Spinal cord (tissue), 10 donors: ENCODE data around the gene NAV2. TPM values are rescaled to one million over a fixed set of nuclear protein-coding genes. Genes with fewer than 3 reads are reported as not detected.

Source experiments
- DNase-seq, 6 donors: peaks; one replicate each; pipeline versions ENCODE4 v3.0.0 to v3.0.0-alpha.2; 2013 to 2015; ENCODE audit warnings: low spot score in 6 of 6, low read depth in 4 of 6
- H3K27ac ChIP-seq: one replicate; pipeline ENCODE4 v1.5.1; 2013; ENCODE audit warnings: low read depth, low read length, control low read depth
- H3K27me3 ChIP-seq: one replicate; pipeline ENCODE4 v1.6.1; 2013; ENCODE audit warnings: low read length; ENCODE audit not compliant: control insufficient read depth, insufficient read depth
- H3K36me3 ChIP-seq: one replicate; pipeline ENCODE4 v1.6.1; 2013; ENCODE audit warnings: low read length; ENCODE audit not compliant: control insufficient read depth, insufficient read depth
- H3K4me1 ChIP-seq: one replicate; pipeline ENCODE4 v1.6.1; 2013; ENCODE audit warnings: low read length; ENCODE audit not compliant: control insufficient read depth, insufficient read depth
- H3K4me3 ChIP-seq: one replicate; pipeline ENCODE4 v1.5.1; 2013; ENCODE audit warnings: low read depth, low read length, control low read depth
- H3K9me3 ChIP-seq: one replicate; pipeline ENCODE4 v1.6.1; 2013; ENCODE audit warnings: low read length; ENCODE audit not compliant: control insufficient read depth, insufficient read depth
- WGBS: methylation state at CpG from one replicate; pipeline ENCODE4 v1.1.5; 2013; ENCODE audit warnings: missing lambda C conversion rate; ENCODE audit not compliant: insufficient coverage; 5-methylcytosine and 5-hydroxymethylcytosine counted together
- polyA plus RNA-seq, 2 donors: library from polyadenylated mRNA; unstranded; fragments of 120-200 nt; gene quantifications; one replicate each; pipeline ENCODE4 v1.2.1, GENCODE V29; 2013; ENCODE audit not compliant: insufficient read length in 2 of 2
- total RNA-seq, 2 donors: library from RNA; depleted of rRNA in 1 of 2; stranded (reverse); fragments of 120-200 nt in 1 of 2; fragments of >200 nt in 1 of 2; gene quantifications; one replicate each; pipeline versions ENCODE4 v1.2.3 to v1.2.4, GENCODE V29; 2013 to 2014
- donor health status: healthy.

The NAV2 gene
- total and polyA plus RNA-seq, 4 donors: 23.4 to 50.1 (median 30.4) TPM

DNA sequence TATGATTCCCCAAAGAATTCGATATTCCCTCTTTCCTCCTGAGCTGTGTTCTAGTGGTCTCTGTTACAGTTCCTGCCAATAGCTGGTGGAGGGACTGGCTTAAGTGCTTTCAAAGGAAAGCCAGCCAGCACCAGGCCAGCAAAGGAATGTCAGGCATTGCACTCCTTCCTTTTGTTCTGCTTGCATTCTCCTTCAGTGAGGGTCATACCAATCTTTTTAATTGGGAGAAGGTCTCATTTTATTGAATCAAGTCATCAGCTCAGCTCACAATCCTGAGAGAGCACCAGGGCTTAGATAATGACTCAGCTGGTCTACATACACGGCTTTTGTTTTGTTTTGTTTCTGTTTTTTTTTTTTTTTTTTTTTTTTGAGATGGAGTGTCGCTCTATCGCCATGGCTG is 222.9 kb downstream of the NAV2 start:
- Histone ChIP-seq H3K27me3 (no peaks in the 10 kb centered on the region), H3K36me3 (peaks cover 18% of the 10 kb centered on the region), H3K4me3 (no peak overlapping the region), H3K4me1 (peaks cover 11% of the 10 kb centered on the region), H3K9me3 (no peaks in the 10 kb centered on the region), H3K27ac (no peak overlapping the region)
- 80% methylated on average over 2 of the region's 4 CpGs for WGBS
- DNase-seq: no peak

DNA sequence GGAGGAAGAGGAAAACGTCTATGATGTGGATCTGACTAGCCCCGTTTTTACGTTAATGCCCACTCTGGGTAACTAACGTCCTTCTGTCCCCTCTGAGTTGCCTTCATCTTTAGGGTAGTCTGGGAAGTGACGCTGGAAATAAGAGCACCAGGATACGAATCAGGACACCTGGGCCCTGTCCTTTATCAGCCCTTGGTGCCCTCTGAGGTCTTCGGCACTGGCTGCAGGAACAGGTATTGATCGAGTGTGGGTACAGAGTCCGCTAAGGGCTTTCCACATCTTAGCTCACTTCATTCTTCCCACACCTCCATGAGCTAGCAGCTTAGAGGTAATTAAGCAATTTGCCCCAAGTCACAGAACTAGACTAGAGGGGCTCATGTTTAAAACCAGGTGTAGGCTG is 223.8 kb downstream of the NAV2 start:
- Histone ChIP-seq H3K27me3 (no peaks in the 10 kb centered on the region), H3K9me3 (no peaks in the 10 kb centered on the region), H3K4me1 (peaks cover 5% of the 10 kb centered on the region), H3K4me3 (no peak overlapping the region), H3K36me3 (peaks cover 18% of the 10 kb centered on the region), H3K27ac (no peak overlapping the region)
- no peak for DNase-seq
- 93% methylated on average over 5 of the region's 9 CpGs for WGBS

DNA sequence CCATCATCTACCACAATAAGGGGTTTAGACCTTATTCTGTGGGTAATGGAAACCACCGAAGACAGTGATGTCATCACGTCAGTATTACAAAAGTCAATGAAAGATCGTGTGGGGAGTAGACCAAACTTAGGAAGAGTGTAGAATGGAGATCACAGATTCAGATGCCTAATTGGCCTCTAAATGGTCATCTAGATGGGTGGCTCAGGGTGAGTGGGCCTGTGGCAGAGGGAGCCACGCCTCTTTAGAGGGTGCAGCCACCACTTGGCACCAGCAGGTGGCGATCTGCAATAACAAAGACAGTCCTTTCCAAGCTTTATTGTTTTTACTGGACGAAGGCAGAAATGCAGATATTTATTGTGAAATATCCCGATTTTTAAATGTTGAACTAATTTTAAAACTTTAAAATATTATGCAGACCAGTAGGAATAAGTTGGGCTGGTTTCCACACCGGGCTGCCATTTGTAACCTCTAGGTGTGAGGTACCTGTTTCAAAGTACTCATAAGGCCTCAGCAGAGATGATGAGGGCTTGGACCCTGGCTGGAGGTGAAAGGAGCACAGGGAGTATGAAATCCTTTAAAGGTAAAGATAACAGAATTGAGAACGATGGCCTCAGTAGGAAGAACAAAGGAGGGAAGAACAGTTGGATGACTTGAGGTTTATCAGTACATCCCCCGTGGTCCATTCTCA is 225.7 kb downstream of the NAV2 start:
- Histone ChIP-seq H3K27me3 (no peaks in the 10 kb centered on the region), H3K4me3 (no peak overlapping the region), H3K4me1 (no peaks in the 10 kb centered on the region), H3K36me3 (peaks cover 15% of the 10 kb centered on the region), H3K9me3 (no peaks in the 10 kb centered on the region), H3K27ac (no peak overlapping the region)
- WGBS: 90% methylated on average over 5 of the region's 10 CpGs
- peak in 2 of 6 donors; percentile 35 to 37 for DNase-seq

DNA sequence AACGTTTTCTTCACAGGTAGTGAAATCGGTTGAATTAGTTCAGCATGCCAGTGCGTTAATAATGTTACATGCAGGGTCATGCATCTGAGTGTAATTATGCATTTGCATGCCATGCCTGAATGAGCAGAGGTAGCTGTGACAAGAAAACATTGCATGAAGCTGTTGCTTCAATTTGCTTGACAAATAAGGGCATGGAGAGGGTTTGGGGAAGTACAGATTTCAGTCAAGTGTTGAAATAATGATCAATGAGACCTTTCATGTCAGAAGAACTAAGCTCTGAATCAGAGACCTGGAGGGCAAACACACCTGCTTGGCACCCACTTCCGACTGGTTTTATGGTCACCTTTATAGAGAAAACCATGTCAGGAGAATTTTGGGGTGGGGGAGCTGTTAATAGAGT is 226.2 kb downstream of the NAV2 start:
- 74% methylated on average over 3 of the region's 4 CpGs for WGBS
- peak in 1 of 6 donors; percentile 27 for DNase-seq
- H3K27ac ChIP-seq: no peak overlapping the region
- no peaks in the 10 kb centered on the region for H3K9me3 ChIP-seq
- H3K27me3 ChIP-seq: no peaks in the 10 kb centered on the region
- no peak overlapping the region for H3K4me3 ChIP-seq
- no peaks in the 10 kb centered on the region for H3K4me1 ChIP-seq
- H3K36me3 ChIP-seq: peaks cover 9% of the 10 kb centered on the region

DNA sequence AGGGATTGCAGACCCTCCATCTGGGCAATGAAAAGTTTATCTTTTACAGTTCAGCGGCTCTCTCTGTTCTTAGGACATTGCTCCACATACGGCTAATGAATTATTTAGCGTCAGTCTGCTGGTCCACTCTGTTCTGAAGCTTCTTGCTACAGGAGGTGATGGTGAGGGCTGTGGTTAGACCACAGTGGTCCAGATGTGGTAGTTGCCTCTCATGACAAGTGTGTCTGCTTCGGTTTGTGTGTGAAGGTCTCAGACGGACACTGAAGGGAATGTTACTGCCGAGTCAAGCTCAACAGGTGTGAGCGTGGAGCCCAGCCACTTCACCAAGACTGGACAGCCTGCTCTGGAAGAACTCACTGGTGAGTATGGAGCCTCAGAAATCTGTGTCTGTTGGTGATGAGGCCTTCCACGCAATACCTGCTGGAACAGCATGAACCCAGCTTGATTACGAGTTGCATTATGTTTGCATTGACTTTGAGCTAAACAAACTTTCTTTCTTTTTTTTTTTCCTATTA is 226.8 kb downstream of the NAV2 start:
- no peak overlapping the region for H3K4me3 ChIP-seq
- no peak for DNase-seq
- 89% methylated on average over 8 of the region's 9 CpGs for WGBS
- H3K9me3 ChIP-seq: no peaks in the 10 kb centered on the region
- H3K36me3 ChIP-seq: peaks cover 4% of the 10 kb centered on the region
- H3K27ac ChIP-seq: no peak overlapping the region
- no peaks in the 10 kb centered on the region for H3K27me3 ChIP-seq
- H3K4me1 ChIP-seq: no peaks in the 10 kb centered on the region

DNA sequence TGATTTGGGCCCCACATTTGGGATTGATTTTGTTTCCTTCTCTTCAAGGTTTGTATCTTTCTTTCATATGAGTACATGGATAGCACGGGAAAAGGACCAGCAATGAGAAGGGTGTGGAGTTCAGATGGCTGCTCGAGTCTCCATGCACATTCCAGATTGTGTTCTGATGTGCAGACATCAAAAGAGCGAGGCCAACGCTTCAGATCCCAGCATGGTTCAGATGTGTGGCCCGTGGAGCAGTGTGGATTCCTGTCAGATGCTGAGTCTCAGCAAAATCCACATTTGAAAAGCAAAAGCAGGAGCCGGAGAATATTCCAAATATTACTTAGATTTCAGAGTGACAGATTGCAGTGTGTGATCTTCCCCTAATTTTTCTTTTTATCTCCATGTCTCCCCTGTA is 228.2 kb downstream of the NAV2 start:
- Histone ChIP-seq H3K4me1 (no peaks in the 10 kb centered on the region), H3K4me3 (no peak overlapping the region), H3K27me3 (no peaks in the 10 kb centered on the region), H3K36me3 (no peaks in the 10 kb centered on the region), H3K9me3 (no peaks in the 10 kb centered on the region), H3K27ac (no peak overlapping the region)
- 84% methylated on average over 5 of the region's 6 CpGs for WGBS
- peak in 1 of 6 donors; percentile 38 for DNase-seq

DNA sequence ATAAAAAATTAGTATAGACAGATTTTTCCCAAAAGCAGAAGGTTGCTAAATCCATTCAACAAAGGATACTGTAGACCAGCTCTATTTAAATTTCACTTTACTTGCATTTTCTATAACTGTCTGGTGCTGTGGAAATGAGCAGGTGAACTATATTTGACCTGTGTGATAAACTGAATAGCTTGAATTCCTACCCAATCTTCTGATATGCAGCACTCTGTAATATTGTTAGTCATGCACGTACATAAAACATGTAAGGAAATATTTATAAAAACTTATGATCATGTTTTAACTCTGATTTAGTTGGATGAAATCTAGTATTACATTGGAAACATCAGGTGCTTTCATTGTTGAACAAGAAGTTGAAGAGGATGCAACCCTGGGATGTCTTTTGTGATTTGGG is 234.0 kb downstream of the NAV2 start:
- H3K4me3 ChIP-seq: no peak overlapping the region
- H3K9me3 ChIP-seq: no peaks in the 10 kb centered on the region
- peaks cover 11% of the 10 kb centered on the region for H3K36me3 ChIP-seq
- no peaks in the 10 kb centered on the region for H3K4me1 ChIP-seq
- WGBS: no CpG with 5 or more reads among the region's 1 CpG
- H3K27ac ChIP-seq: no peak overlapping the region
- DNase-seq: no peak
- H3K27me3 ChIP-seq: no peaks in the 10 kb centered on the region

DNA sequence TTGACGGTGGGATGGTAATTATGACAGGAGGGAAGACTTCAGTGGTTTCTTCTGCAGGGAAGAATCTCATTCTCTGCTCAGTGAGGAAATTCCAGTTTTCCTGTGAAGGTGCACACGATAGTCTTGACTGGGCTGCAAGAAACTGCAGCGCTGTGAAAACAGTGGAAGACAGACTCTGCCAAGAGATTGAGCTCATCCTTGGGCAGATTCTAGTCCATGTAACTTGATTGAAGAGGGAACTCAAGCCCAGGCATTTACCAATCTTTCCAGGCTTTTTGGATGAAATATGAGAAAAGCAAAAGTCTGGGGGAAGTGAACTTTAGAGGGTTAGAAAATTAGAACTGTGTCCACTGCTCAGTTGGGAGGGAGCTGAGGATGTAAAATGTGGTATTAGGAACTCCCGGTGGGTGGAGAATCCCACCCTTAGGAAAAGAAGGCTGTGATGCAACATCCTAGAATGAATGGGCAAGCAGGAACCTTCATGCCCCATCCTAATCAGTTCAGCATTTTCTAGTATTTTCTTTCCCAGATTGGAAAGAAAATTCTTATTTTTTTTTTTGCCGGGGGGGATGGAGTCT is 235.0 kb downstream of the NAV2 start:
- WGBS: 62% methylated on average over 3 of the region's 5 CpGs
- Histone ChIP-seq H3K9me3 (no peaks in the 10 kb centered on the region), H3K27ac (no peak overlapping the region), H3K4me1 (no peaks in the 10 kb centered on the region), H3K36me3 (peaks cover 11% of the 10 kb centered on the region), H3K27me3 (no peaks in the 10 kb centered on the region), H3K4me3 (no peak overlapping the region)
- no peak for DNase-seq

DNA sequence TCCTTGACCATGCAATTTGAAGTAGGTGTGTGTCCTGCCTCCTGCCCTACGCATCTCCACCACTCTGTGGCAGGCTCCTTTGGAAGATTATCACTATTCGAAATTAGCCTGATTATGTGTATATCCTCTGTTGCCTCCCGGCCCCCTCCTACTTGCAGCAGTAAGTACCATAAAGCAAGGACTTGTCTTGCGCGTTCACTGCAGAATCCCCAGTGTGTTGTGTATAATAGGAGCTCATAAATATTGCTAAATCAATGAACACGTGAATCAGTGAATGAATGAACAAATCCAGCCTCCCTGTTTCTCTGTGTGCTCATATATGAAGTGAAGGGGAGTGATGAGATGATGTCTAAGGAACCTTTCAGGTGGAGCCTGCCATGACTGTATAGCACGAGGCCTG is 237.0 kb downstream of the NAV2 start:
- Histone ChIP-seq H3K4me3 (no peak overlapping the region), H3K9me3 (no peaks in the 10 kb centered on the region), H3K27me3 (no peaks in the 10 kb centered on the region), H3K27ac (no peak overlapping the region), H3K36me3 (peaks cover 11% of the 10 kb centered on the region), H3K4me1 (peaks cover 7% of the 10 kb centered on the region)
- DNase-seq: no peak
- 84% methylated on average over 3 of the region's 7 CpGs for WGBS

DNA sequence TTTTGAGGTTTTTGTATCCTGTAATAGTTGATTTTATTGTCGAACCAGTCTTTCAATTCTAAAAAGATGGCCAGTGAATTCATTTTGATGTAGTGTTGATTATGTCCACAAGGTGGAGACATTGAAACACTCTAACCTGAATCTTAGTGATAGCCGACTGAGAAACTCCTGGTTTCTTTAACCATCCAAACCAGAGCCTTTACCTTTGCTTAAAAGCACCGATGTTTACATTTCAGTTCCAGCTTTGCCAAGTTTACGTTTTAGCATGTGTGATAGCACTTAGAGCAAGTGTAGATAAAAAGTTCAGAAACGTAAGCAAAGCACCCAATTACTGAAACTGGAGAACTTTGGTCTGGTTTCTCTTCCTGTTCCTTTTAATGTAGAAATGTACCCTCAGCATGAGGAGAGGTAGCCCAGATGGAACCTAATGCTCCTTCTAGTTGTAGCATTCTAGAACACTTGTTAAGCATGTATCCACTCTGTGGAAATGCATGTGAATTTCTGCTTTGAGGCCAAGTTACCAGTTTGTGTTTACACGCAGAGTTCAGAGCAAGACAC is 239.0 kb downstream of the NAV2 start:
- Histone ChIP-seq H3K36me3 (peaks cover 11% of the 10 kb centered on the region), H3K9me3 (no peaks in the 10 kb centered on the region), H3K27me3 (no peaks in the 10 kb centered on the region), H3K4me3 (no peak overlapping the region), H3K27ac (no peak overlapping the region), H3K4me1 (peaks cover 7% of the 10 kb centered on the region)
- peak; percentile 57 to 92 (median 68) for DNase-seq
- 60% methylated on average over 1 of the region's 6 CpGs for WGBS
